ENCODE results near the gene SPTA1. TPM values are rescaled to one million over a fixed set of nuclear protein-coding genes. Genes with fewer than 3 reads are reported as not detected.

Gene SPTA1
- total RNA-seq, 1 experiment from 2014 or later, result not detected

GRCh38 chr1:158600735-158601134, 85.8 kb downstream of the SPTA1 start:
- DNase-seq (ENCODE audit: low spot score), result no peak
- in situ Hi-C loops (cut with HindIII; ENCODE audit: low sequenced_read_pairs), result no loop called here

- no peak for DNase-seq (ENCODE audit: low spot score)
- in situ Hi-C loops (cut with HindIII; ENCODE audit: low sequenced_read_pairs), result no loop called here
Measured at GRCh38 chr1:158586942-158587341, 99.6 kb downstream of the SPTA1 start.

GRCh38 chr1:158583962-158584361, 102.6 kb downstream of the SPTA1 start:
- in situ Hi-C loops (cut with HindIII; ENCODE audit: low sequenced_read_pairs), result no loop called here
- no peak for DNase-seq (ENCODE audit: low spot score)

- in situ Hi-C loops (cut with HindIII; ENCODE audit: low sequenced_read_pairs), result no loop called here
- no peak for DNase-seq (ENCODE audit: low spot score)
Measured at GRCh38 chr1:158579733-158580132, 106.8 kb downstream of the SPTA1 start, which contains the start of gene OR10X1. Gene OR10X1 (minus strand): TSS chr1:158579899. CDS start chr1:158579899, 0 bp downstream.

GRCh38 chr1:158577561-158577960, 109.0 kb downstream of the SPTA1 start:
- DNase-seq (ENCODE audit: low spot score), result no peak
- in situ Hi-C loops (cut with HindIII; ENCODE audit: low sequenced_read_pairs), result no loop called here

GRCh38 chr1:158572226-158572625, 114.3 kb downstream of the SPTA1 start:
- in situ Hi-C loops (cut with HindIII; ENCODE audit: low sequenced_read_pairs), result no loop called here
- DNase-seq (ENCODE audit: low spot score), result no peak

- no peak for DNase-seq (ENCODE audit: low spot score)
- in situ Hi-C loops (cut with HindIII; ENCODE audit: low sequenced_read_pairs), result no loop called here
Measured at GRCh38 chr1:158570480-158570879, 116.0 kb downstream of the SPTA1 start, which contains the start of gene OR6P1. Gene OR6P1 (minus strand): TSS chr1:158570580. CDS start chr1:158563604, 6,976 bp downstream.

GRCh38 chr1:158564608-158565007, 121.9 kb downstream of the SPTA1 start:
- DNase-seq (ENCODE audit: low spot score), result no peak
- in situ Hi-C loops (cut with HindIII; ENCODE audit: low sequenced_read_pairs), result no loop called here

GRCh38 chr1:158563853-158564252, 122.7 kb downstream of the SPTA1 start:
- no peak for DNase-seq (ENCODE audit: low spot score)
- in situ Hi-C loops (cut with HindIII; ENCODE audit: low sequenced_read_pairs), result no loop called here

Other genes with a start within 250 kb of the SPTA1 start
- not detected in 2 replicates for gene OR10K1, start 224.9 kb downstream of the SPTA1 start, total RNA-seq (2014; rRNA removed; shearing (Covaris generic))
- not detected in 2 replicates for gene OR10R2, start 214.5 kb downstream of the SPTA1 start, total RNA-seq (2014; rRNA removed; shearing (Covaris generic))
- gene OR6Y1, start 132.3 kb downstream of the SPTA1 start, total RNA-seq (2014; rRNA removed; shearing (Covaris generic)), result not detected in 2 replicates
- gene OR6P1, start 116.1 kb downstream of the SPTA1 start, total RNA-seq (2014; rRNA removed; shearing (Covaris generic)), result not detected in 2 replicates
- not detected in 2 replicates for gene OR10X1, start 106.8 kb downstream of the SPTA1 start, total RNA-seq (2014; rRNA removed; shearing (Covaris generic))
- not detected in 2 replicates for gene OR10Z1, start 81.4 kb downstream of the SPTA1 start, total RNA-seq (2014; rRNA removed; shearing (Covaris generic))
- gene OR6K2, start 13.9 kb upstream of the SPTA1 start, total RNA-seq (2014; rRNA removed; shearing (Covaris generic)), result not detected in 2 replicates
- gene OR6K3, start 34.0 kb upstream of the SPTA1 start, total RNA-seq (2014; rRNA removed; shearing (Covaris generic)), result not detected in 2 replicates
- not detected in 2 replicates for gene OR6K6, start 68.0 kb upstream of the SPTA1 start, total RNA-seq (2014; rRNA removed; shearing (Covaris generic))
- not detected in 2 replicates for gene OR6N1, start 85.5 kb upstream of the SPTA1 start, total RNA-seq (2014; rRNA removed; shearing (Covaris generic))
- gene OR6N2, start 94.5 kb upstream of the SPTA1 start, total RNA-seq (2014; rRNA removed; shearing (Covaris generic)), result not detected in 2 replicates
- not detected in 2 replicates for gene MNDA, start 144.6 kb upstream of the SPTA1 start, total RNA-seq (2014; rRNA removed; shearing (Covaris generic))
- not detected in 2 replicates for gene PYHIN1, start 244.8 kb upstream of the SPTA1 start, total RNA-seq (2014; rRNA removed; shearing (Covaris generic))